HG03460 (cell line): ENCODE measurements around the gene MLNR.

Source experiments
- ATAC-seq: cut with Tn5 transposase; IDR thresholded peaks from one replicate; pipeline ENCODE4 v1.9.1; 2021; ENCODE audit not compliant: unreplicated experiment

Gene MLNR

DNA sequence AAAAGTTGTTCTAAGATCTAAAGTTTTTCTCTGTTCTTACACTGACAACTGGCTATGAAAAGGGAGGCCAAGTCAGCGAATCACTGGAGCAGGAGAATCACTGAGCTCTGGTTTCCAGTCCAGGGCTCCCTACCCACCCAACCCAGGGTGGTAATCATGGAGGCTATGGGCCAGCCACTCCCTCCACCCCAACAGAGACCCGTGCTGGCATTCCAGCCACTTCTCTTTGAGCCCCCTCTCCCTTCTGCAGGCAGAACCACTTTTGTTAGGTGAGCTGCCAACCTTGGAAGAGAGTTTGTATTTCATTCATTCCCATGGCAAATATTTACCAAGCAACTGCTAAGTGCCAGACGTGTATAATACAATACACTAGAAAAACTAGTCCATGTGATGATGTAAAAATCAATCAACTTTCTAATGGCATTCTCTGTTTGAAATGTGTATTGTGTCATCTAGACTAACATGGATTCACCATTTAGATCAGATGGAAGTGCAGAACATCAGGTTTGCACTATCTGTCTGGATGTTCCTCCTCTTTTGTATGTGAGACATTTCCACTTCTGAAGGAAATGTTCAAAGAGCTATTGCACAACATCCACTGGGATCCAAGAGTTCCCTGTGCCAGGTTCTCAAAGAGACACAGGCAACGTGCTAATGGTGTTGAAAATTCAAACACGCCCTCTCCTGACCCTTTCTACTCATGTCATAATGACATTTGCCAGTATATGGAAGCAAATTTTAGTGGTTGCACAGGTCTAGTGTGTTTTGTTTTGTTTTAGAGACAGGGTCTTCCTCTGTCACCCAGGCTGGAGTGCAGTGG is 5.3 kb downstream of the MLNR start:
- no peak for ATAC-seq

- no peak for ATAC-seq
These were observed 6.5 kb downstream of the MLNR start for GRCh38 chr13:49226613-49227012.

GRCh38 chr13:49234741-49235140 is 14.6 kb downstream of the MLNR start:
- no peak for ATAC-seq

- no peak for ATAC-seq
These were observed 15.8 kb downstream of the MLNR start for GRCh38 chr13:49235856-49236431.

DNA sequence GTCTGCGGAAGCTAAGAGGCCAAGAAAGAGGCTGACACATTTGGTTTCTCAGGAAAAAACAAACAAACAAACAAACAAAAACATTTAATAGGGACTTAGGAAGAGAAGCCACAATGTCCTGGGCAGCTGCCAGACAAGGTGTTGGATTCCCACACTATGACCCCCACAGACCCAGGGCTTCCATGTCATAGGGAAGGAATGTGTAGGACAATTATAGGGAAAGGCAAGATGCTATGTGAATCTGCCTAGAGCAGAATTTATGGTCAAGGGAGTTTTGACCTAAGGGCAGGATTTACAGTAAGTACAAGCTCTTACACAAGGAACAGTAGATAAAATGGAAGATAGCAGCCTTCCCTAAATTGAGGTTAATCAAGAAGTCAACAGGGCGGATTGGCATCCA is 18.5 kb downstream of the MLNR start:
- no peak for ATAC-seq

- ATAC-seq = no peak
These were observed 19.9 kb downstream of the MLNR start for GRCh38 chr13:49240017-49240416.

DNA sequence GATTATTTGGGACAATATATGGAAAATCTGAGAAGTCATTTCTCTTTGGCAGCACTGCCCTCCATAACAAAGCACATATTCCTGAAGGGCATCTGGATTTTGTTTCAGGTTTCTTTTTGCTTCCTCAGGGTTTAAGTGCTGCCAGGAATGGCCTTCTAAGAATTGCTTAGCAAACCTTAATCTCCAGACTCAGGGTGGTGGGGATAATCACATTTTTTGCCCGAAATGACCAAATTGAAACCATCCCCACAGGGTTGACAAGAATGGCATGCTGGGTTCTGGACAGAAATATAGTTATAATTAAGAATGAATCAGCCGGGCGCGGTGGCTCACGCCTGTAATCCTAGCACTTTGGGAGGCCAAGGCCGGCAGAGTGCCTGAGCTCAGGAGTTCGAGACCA is 21.2 kb downstream of the MLNR start:
- ATAC-seq = no peak

DNA sequence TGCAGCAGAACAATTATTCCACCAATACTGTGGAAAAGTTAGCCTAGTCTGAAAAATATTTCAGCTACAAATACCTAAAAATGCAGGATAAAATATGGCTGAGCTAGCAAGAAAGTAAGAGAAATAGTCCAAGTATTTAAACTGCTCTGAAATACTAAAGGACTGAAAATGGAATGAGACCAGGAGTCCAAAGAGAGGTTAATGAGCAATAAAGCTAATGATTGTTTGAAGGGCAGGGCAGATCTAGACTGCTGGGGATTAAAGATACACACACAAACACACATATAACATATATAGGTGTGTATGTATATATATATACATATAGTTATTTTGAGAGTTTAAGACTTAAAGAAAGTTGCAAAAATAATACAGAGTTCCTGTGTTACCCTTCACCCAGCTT is 25.0 kb downstream of the MLNR start:
- ATAC-seq = no peak

GRCh38 chr13:49246850-49247642 is 26.9 kb downstream of the MLNR start:
- ATAC-seq = peak; percentile 38

- ATAC-seq = peak; percentile 95
These were observed 27.8 kb downstream of the MLNR start, which contains the start of gene CDADC1 for GRCh38 chr13:49247643-49248621. CDADC1 (plus strand) TSS chr13:49247925; CDS start chr13:49248038, 113 bp downstream.

GRCh38 chr13:49248622-49249002 is 28.5 kb downstream of the MLNR start:
- ATAC-seq = peak; percentile 7

DNA sequence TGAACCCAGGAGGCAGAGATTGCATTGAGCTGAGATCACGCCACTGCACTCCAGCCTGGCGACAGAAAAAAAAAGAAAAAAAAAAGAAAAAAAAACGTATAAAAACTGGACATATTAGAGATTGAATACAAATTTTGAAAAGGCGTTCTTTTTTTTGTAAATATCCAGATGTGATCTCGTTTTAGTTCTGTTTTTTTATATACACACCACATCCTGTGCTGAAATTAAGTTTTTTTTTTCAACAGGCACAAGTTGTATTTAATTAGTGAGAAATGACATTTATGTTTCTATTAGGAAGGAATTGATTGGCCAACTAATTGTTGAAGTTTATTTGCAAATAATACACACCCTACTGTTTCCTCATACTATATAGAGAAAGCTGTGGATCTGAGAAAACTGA is 31.2 kb downstream of the MLNR start:
- ATAC-seq = no peak

DNA sequence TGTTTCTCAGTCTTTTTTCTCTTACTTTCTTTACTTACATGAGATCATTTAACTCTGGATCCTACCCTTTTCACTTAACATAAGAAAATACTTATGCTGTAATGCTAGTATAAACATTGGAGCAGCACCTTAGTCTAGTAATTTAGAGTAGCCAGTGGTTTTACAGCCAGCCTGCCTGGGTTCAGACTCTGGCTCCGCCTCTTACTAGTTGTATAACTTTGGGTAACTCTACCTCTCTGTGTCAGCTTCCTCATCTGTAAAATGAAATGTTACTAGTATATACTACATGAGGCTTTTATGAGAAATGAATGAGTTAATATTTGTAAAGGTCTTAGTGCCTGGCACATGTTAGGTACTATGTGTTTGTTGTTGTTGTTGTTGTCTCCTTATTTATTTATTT is 33.2 kb downstream of the MLNR start:
- ATAC-seq = no peak

DNA sequence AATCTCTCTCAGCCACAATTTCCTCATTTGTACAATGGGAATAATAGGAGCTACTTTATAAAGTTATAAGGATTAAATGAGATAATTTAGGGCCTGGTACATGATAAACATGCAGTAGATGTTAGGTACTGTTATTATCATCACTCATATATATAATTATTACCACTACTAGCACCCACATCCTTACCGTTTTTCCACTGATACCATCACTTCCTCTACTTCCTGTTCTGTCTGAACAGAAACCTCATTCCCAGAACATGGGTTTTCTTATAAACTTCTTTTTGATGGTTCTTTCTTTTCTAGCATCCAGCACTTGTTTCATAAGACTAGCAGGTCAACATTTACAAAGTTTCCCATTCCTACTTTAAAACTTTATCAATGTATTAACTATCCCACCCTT is 33.9 kb downstream of the MLNR start:
- no peak for ATAC-seq

DNA sequence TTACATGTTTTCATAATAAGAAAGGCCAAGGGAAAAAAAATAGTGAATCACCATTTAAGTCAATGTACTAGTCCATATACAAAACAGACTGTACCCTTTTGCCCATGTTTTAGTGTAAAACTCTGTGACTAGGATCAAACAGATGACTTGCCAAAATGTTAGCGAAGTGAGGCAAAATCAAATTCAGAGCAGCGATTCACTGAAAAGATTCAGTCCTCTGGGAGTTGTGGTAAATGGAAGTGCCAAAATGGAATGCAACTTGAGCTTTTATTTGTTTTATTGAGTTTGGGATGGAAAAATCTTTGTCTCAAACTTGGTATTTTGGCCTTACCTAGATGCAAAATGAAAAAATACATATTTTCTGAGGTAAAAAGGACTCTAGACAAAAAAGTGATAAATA is 36.7 kb downstream of the MLNR start:
- no peak for ATAC-seq

DNA sequence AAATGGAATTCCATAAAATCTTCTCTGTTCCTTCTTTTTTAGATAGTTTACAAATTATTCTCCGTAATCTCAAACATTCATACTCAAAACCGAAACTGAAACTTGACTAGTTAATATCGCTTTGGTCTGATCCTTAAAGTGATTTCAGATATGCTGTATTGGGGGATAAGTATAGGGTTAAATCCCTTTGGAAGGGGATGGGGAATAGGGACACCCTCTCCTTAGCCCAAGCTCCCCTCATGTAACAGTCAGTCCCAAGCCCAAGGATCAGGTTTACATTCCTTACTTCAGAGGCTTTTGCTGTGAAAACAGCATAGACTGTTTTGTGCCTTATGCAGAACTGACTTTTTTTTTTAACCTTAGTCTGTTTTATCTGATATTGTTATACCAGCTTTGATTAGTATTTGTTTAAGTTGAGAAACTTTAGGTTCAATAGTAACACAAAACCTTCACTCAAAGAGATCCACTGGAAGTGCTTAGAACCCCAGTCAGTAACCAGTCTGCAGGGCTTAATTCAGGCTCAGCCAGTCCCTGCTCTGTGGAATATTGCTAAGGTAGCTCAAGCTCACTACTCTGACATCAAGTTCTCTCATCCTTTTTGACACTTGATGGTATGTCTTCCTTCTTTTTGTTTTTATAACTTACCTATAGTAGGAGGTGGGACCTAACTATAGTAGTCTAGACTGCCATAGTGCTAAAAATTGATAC is 38.1 kb downstream of the MLNR start:
- ATAC-seq = no peak

GRCh38 chr13:49259586-49259985 is 39.4 kb downstream of the MLNR start:
- no peak for ATAC-seq

DNA sequence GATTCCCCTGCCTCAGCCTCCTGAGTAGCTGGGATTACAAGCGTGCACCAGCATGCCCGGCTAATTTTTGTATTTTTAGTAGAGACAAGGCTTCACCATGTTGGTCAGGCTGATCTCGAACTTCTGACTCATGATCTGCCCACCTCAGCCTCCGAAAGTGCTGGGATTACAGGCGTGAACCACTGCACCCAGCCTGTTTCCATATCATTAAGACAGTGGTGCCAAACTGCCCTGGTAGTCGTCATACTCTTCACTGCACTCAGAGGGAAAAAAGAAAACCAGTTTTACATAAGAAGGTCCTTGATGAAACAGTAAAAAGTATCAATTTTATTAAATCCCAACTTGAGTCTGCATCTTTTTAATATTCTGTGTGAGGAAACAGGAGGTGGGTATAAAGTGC is 42.5 kb downstream of the MLNR start:
- no peak for ATAC-seq

DNA sequence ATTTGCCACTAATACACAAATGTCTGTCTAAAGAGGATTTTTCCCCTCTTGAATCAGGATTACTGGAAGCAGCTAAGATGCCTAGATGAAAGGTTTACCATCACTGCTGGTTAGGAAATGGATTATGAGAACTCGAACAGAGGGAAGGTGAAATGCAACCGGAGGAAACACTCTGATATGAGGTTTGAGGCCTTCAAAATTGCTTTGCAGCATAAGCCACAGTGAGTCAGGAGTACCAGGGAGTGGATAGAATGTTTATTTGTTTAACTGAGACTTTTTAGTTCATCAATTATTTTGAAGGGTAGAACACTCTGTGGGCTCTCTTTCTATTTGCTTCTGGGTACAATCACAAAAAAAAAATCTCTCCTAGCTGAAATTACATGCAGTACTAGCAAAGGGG is 45.7 kb downstream of the MLNR start:
- ATAC-seq = no peak

- ATAC-seq = no peak
These were observed 51.1 kb downstream of the MLNR start for GRCh38 chr13:49271264-49271663.
